Measurements from ENCODE around the gene USP48. TPM values are rescaled to one million over a fixed set of nuclear protein-coding genes. Genes with fewer than 3 reads are reported as not detected.
"Not testable (repeated sequence)": the region's sequence is repeated elsewhere in the genome, so short reads cannot be mapped to it uniquely, and the experiment has no call there.

Gene USP48
- total and polyA plus RNA-seq, 10 of the 15 experiments (the other 5 are each of a cell fraction or from before 2014, with no cell fraction given): 21.2 to 115 (median 75.5) TPM

DNA sequence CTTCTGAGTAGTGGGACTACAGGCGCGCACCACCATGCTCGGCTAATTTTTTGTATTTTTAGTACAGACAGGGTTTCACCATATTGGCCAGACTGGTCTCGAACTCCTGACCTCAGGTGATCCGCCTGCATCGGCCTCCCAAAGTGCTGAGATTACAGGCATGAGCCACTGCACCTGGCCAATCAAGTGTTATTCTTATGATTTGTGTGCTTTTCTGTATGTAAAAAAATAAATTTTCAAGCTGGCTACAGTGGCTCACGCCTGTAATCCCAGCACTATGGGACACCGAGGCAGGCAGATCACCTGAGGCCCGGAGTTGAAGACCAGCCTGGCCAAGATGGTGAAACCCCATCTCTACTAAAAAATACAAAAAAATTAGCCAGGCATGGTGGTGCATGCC is 12.3 kb downstream of the USP48 start:
- CTCF ChIA-PET; in situ Hi-C loops (cut with MboI): not testable (repeated sequence)
- POLR2A ChIA-PET: interaction anchor here (1.3 to 1.4 kb wide), 2 partner anchors 10 to 12 kb away, joined by 3 to 5 read pairs; partner anchors contain the start of gene USP48

DNA sequence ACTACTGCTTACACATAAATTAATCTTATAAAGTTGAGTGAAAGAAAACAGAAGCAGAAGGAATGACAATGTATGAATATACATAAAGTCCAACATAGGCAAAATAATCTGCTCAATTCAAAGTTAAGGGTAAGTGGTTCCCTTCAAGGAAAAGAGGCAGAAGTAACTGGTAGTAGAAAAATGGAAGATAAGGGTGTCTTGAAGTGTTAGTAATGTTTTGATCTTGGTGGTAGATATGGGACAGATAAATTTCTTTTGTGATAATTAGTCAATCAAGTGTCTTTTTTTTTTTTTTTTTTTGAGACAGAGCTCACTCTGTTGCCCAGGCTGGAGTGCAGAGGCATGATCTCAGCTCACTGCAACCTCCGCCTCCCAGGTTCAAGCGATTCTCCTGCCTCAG is 12.7 kb downstream of the USP48 start:
- no TSS peak for BruUV-seq (replicated peaks)
- ChIA-PET RAD21 (ENCODE audit: unreplicated experiment) (interaction anchor here (1.1 kb wide), 1 partner anchor 12 kb away, joined by 3 read pairs; no protein-coding TSS in a partner anchor), CTCF (no interaction called here), POLR2A (interaction anchor here (1.3 to 1.4 kb wide), 2 partner anchors 9 to 13 kb away, joined by 3 to 5 read pairs; partner anchors contain the start of gene USP48), SMC1A (ENCODE audit: uncharacterized antibody, unreplicated experiment) (no interaction called here)
- TF ChIP-seq BRCA1 (IDR thresholded peaks at IDR 0.05; ENCODE audit: low read depth, low read length): no peak
- no peak for TF ChIP-seq POLR2AphosphoS5 (IDR thresholded peaks at IDR 0.05; ENCODE audit: low read length)
- TF ChIP-seq, protein P1, sequence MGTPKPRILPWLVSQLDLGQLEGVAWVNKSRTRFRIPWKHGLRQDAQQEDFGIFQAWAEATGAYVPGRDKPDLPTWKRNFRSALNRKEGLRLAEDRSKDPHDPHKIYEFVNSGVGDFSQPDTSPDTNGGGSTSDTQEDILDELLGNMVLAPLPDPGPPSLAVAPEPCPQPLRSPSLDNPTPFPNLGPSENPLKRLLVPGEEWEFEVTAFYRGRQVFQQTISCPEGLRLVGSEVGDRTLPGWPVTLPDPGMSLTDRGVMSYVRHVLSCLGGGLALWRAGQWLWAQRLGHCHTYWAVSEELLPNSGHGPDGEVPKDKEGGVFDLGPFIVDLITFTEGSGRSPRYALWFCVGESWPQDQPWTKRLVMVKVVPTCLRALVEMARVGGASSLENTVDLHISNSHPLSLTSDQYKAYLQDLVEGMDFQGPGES (IDR thresholded peaks at IDR 0.05): no peak
- no peak for TF ChIP-seq POLR2AphosphoS2 (IDR thresholded peaks at IDR 0.05; ENCODE audit: low read depth, low read length)
- TF ChIP-seq FOXM1 (IDR thresholded peaks at IDR 0.05; ENCODE audit: low read depth, low read length): no peak
- no peak for TF ChIP-seq PAX5 (IDR thresholded peaks at IDR 0.05; ENCODE audit: borderline replicate concordance, low read depth, low read length)
- TF ChIP-seq ZNF217 (IDR thresholded peaks at IDR 0.05): no peak
- no peak for TF ChIP-seq SRF (IDR thresholded peaks at IDR 0.05; ENCODE audit: low read depth in 2 of 2, low read length in 2 of 2)
- H3K4me1 ChIP-seq (ENCODE audit: control insufficient read depth, insufficient read depth, low read length): peaks cover 48% of the 10 kb centered on the region
- peaks cover 0 to 12% of the 10 kb centered on the region in 2 experiments; a peak in 3 of 4 replicates for H3K36me3 ChIP-seq (ENCODE audit: control insufficient read depth in 2 of 2, insufficient read depth in 2 of 2, low read length in 1 of 2)
- in situ Hi-C loops (cut with MboI) (no loop called here), intact Hi-C loops (cut with micrococcal nuclease; ENCODE audit: unreplicated experiment) (no loop called here)
- H3K27ac ChIP-seq (ENCODE audit: control insufficient read depth, insufficient read depth): no peak overlapping the region
- DNase-seq (ENCODE audit: low read depth, low spot score): no peak
- H3K9me3 ChIP-seq (replicated peaks; ENCODE audit: control insufficient read depth, insufficient read depth, low read length): peaks cover 2% of the 10 kb centered on the region; the same call in 1 of the 3 replicates
- no peaks in the 10 kb centered on the region for H4K20me1 ChIP-seq (ENCODE audit: control insufficient read depth, insufficient read depth)
- no peak overlapping the region for H3K4me2 ChIP-seq (ENCODE audit: control insufficient read depth, insufficient read depth)
- WGBS (ENCODE audit: insufficient coverage, insufficient replicate concordance, low lambda C conversion rate, missing lambda C conversion rate): 100% methylated on average over 2 of the region's 2 CpGs
- H3K79me2 ChIP-seq (ENCODE audit: control insufficient read depth, insufficient read depth, low read length): peaks cover 97% of the 10 kb centered on the region
- H3K9ac ChIP-seq (ENCODE audit: control insufficient read depth, insufficient read depth, low read length): no peak overlapping the region
- H3K4me3 ChIP-seq: no peak overlapping the region
- no peak for FAIRE-seq
- no peak for ATAC-seq
- no peaks in the 10 kb centered on the region for H3K27me3 ChIP-seq (replicated peaks in 1 of 2; ENCODE audit: control insufficient read depth in 2 of 2, insufficient read depth in 2 of 2, low read length in 1 of 2)
- H2AFZ ChIP-seq (ENCODE audit: control insufficient read depth, low read depth, low read length): no peak overlapping the region

More for the DNA sequence above, 12.3 kb downstream of the USP48 start:
- H3K27ac ChIP-seq (ENCODE audit: control insufficient read depth, insufficient read depth); H3K9me3 ChIP-seq (replicated peaks; ENCODE audit: control insufficient read depth, insufficient read depth, low read length); H3K9ac ChIP-seq (ENCODE audit: control insufficient read depth, insufficient read depth, low read length); FAIRE-seq; H3K27me3 ChIP-seq (replicated peaks in 1 of 2; ENCODE audit: control insufficient read depth in 2 of 2, insufficient read depth in 2 of 2, low read length in 1 of 2); ATAC-seq; SMC1A ChIA-PET (ENCODE audit: uncharacterized antibody, unreplicated experiment); H4K20me1 ChIP-seq (ENCODE audit: control insufficient read depth, insufficient read depth); BruUV-seq (replicated peaks); H2AFZ ChIP-seq (ENCODE audit: control insufficient read depth, low read depth, low read length); DNase-seq (ENCODE audit: low read depth, low spot score); H3K4me2 ChIP-seq (ENCODE audit: control insufficient read depth, insufficient read depth); intact Hi-C loops (cut with micrococcal nuclease; ENCODE audit: unreplicated experiment); H3K4me3 ChIP-seq: not testable (repeated sequence)
- RAD21 ChIA-PET (ENCODE audit: unreplicated experiment): interaction anchor here (1.1 kb wide), 1 partner anchor 11 kb away, joined by 3 read pairs; no protein-coding TSS in a partner anchor
- Histone ChIP-seq H3K4me1 (ENCODE audit: control insufficient read depth, insufficient read depth, low read length) (peaks cover 47% of the 10 kb centered on the region), H3K36me3 (ENCODE audit: control insufficient read depth in 2 of 2, insufficient read depth in 2 of 2, low read length in 1 of 2) (peaks cover 0 to 12% of the 10 kb centered on the region in 2 experiments; a peak in 3 of 4 replicates), H3K79me2 (ENCODE audit: control insufficient read depth, insufficient read depth, low read length) (peaks cover 97% of the 10 kb centered on the region)
- 85% methylated on average over 9 of the region's 9 CpGs for WGBS (ENCODE audit: insufficient coverage, insufficient replicate concordance, low lambda C conversion rate, missing lambda C conversion rate)

DNA sequence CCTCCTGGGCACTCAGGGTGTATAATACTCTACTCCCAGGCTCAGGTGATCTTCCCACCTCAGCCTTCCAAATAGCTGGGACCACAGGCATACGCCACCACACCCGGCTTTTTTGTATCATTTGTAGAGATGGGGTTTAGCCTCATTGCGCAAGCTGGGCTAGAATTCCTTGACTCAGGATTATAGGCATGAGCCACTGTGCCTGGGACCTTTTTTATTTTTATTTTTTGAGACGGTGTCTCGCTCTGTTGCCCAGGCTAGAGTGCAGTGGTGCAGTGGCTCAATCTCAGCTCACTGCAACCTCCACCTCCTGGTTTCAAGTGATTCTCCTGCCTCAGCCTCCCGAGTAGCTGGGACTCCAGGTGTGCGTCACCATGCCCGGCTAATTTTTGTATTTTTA is 15.8 kb downstream of the USP48 start:
- SMC1A ChIA-PET (ENCODE audit: uncharacterized antibody, unreplicated experiment): interaction anchor here (0.8 to 9.1 kb wide), 2 partner anchors 9 to 15 kb away, joined by 3 to 100 read pairs; no protein-coding TSS in a partner anchor
- POLR2A ChIA-PET: interaction anchor here (0.6 to 7.7 kb wide), 3 partner anchors 9 to 1831 kb away, joined by 3 to 102 read pairs (median 5); no protein-coding TSS in a partner anchor
- Histone ChIP-seq H3K36me3 (ENCODE audit: control insufficient read depth in 2 of 2, insufficient read depth in 2 of 2, low read length in 1 of 2) (peaks cover 1 to 12% of the 10 kb centered on the region in 2 experiments; a peak in 3 of 4 replicates), H3K79me2 (ENCODE audit: control insufficient read depth, insufficient read depth, low read length) (peaks cover 94% of the 10 kb centered on the region), H3K27ac (ENCODE audit: control insufficient read depth, insufficient read depth) (peak overlapping the region; percentile 47; the same call in 1 of the 2 replicates), H3K4me1 (ENCODE audit: control insufficient read depth, insufficient read depth, low read length) (peaks cover 61% of the 10 kb centered on the region), H3K4me2 (ENCODE audit: control insufficient read depth, insufficient read depth) (peak overlapping the region; percentile 2; the same call in 1 of the 2 replicates)
- H3K27me3 ChIP-seq (replicated peaks in 1 of 2; ENCODE audit: control insufficient read depth in 2 of 2, insufficient read depth in 2 of 2, low read length in 1 of 2); in situ Hi-C loops (cut with MboI); intact Hi-C loops (cut with micrococcal nuclease; ENCODE audit: unreplicated experiment); H3K9me3 ChIP-seq (replicated peaks; ENCODE audit: control insufficient read depth, insufficient read depth, low read length); DNase-seq (ENCODE audit: low read depth, low spot score); BruUV-seq (replicated peaks); H4K20me1 ChIP-seq (ENCODE audit: control insufficient read depth, insufficient read depth); H2AFZ ChIP-seq (ENCODE audit: control insufficient read depth, low read depth, low read length); H3K9ac ChIP-seq (ENCODE audit: control insufficient read depth, insufficient read depth, low read length); H3K4me3 ChIP-seq; ATAC-seq; FAIRE-seq: not testable (repeated sequence)
- WGBS (ENCODE audit: insufficient coverage, insufficient replicate concordance, low lambda C conversion rate, missing lambda C conversion rate): 86% methylated on average over 8 of the region's 8 CpGs
- CTCF ChIA-PET: interaction anchor here (2.0 kb wide), 1 partner anchor 15 kb away, joined by 7 read pairs; the partner anchor contains the start of gene USP48
- RAD21 ChIA-PET (ENCODE audit: unreplicated experiment): interaction anchor here (0.5 to 1.3 kb wide), 3 partner anchors 8 to 39 kb away, joined by 3 to 6 read pairs (median 3); no protein-coding TSS in a partner anchor

Measured in GM12878 (cell line).